Activated CD8-positive, alpha-beta T cell treated with anti-CD3 and anti-CD28 coated beads, Interleukin-2, amount 10 ng/mL, durations not matched to agents 7 days and 5 days (primary cell): Measurements from ENCODE around the gene ABCB9. TPM values are rescaled to one million over a fixed set of nuclear protein-coding genes. Genes with fewer than 3 reads are reported as not detected.
A peak's percentile ranks its signal among the peaks of the same experiment; 100 is the strongest.
"Not testable (repeated sequence)": the region's sequence is repeated elsewhere in the genome, so short reads cannot be mapped to it uniquely, and the experiment has no call there.

Source experiments
- ATAC-seq: fragments of 150-1000 bp; cut with Tn5 transposase; one replicate; pipeline ENCODE4 v1.10.0; 2021; ENCODE audit warnings: moderate library complexity
- CTCF ChIA-PET: fragments of 350-600 bp; sonication (Branson Sonifier 250); formaldehyde crosslinking; loops from one replicate; lab custom pipeline; 2021; ENCODE audit warnings: antibody characterized with exemption; lab: Charles Lee
- POLR2A ChIA-PET: fragments of 350-600 bp; sonication (Branson Sonifier 250); formaldehyde crosslinking; loops from one replicate; lab custom pipeline; 2021; ENCODE audit warnings: antibody characterized with exemption; lab: Charles Lee
- DNase-seq: peaks from one replicate; pipeline ENCODE4 v3.0.0-alpha.2; 2020
- H3K27ac Mint-ChIP-seq: one replicate; pipeline ENCODE4 v1.8.0; 2021; ENCODE audit warnings: mild to moderate bottlenecking, mixed read lengths
- H3K27me3 Mint-ChIP-seq: one replicate; pipeline ENCODE4 v1.8.0; 2021; ENCODE audit warnings: low read depth, mixed read lengths
- H3K36me3 Mint-ChIP-seq: one replicate; pipeline ENCODE4 v1.8.0; 2021; ENCODE audit warnings: low read depth, mixed read lengths
- H3K4me1 Mint-ChIP-seq: one replicate; pipeline ENCODE4 v1.8.0; 2021; ENCODE audit warnings: low read depth, mixed read lengths
- H3K4me3 Mint-ChIP-seq: one replicate; pipeline ENCODE4 v1.8.0; 2021; ENCODE audit warnings: mild to moderate bottlenecking, mixed read lengths
- H3K9me3 Mint-ChIP-seq: one replicate; pipeline ENCODE4 v1.8.0; 2022; ENCODE audit warnings: mixed read lengths; ENCODE audit not compliant: insufficient read depth
- total RNA-seq, 2 experiments: library from RNA; stranded (reverse); gene quantifications; one replicate each; pipeline ENCODE4 v1.2.3, GENCODE V29; 2021

ABCB9 gene
- total RNA-seq, 2 experiments from 2014 or later, result 5.9 to 6.0 TPM

DNA sequence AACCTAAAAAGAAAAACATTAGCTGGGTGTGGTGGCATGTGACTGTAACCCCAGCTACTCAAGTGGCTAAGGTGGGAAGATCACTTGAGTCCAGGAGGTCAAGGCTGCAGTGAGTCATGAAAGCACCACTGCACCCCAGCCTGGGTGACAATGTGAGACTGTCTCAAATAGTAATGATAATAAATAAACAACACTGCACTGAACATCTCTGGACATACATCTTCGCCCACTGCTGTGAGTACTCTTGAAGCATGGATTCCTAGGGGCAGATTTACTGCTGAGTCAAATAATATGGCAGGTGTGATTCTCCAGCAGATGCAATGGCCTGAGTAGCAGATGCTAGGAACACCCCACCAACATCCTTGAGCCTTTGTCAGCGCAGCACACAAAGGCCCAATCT is 23.6 kb downstream of the ABCB9 start:
- Mint-ChIP-seq H3K4me1 (peaks cover 37% of the 10 kb centered on the region), H3K9me3 (no peaks in the 10 kb centered on the region), H3K36me3 (no peaks in the 10 kb centered on the region)

DNA sequence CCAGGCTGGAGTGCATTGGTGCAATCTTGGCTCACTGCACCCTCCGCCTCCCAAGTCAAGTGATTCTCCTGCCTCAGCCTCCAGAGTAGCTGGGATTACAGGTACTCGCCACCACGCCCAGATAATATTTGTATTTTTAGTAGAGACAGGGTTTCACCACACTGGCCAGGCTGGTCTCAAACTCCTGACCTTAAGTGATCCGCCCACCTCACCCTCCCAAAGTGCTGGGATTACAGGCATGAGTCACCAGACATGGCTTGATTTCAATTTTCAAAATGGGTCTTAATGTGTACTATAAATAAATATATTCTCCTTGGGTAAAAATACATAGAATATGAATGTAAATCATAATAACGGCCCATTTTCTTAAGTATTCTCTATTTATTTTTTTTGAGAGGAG is 24.9 kb downstream of the ABCB9 start:
- peaks cover 24% of the 10 kb centered on the region for H3K4me1 Mint-ChIP-seq
- H3K9me3 Mint-ChIP-seq, DNase-seq, H3K36me3 Mint-ChIP-seq, H3K4me3 Mint-ChIP-seq, ATAC-seq, H3K27ac Mint-ChIP-seq, POLR2A ChIA-PET, H3K27me3 Mint-ChIP-seq: not testable (repeated sequence)
- CTCF ChIA-PET, result interaction anchor here (0.7 kb wide), 1 partner anchor 53 kb away, joined by 3 read pairs; no protein-coding TSS in a partner anchor

More for the DNA sequence above, 23.6 kb downstream of the ABCB9 start:
- DNase-seq (no peak), ATAC-seq (no peak)
- no peak overlapping the region for H3K4me3 Mint-ChIP-seq
- no peak overlapping the region for H3K27ac Mint-ChIP-seq
- H3K27me3 Mint-ChIP-seq, result no peaks in the 10 kb centered on the region
- CTCF ChIA-PET, result no interaction called here
- POLR2A ChIA-PET, result no interaction called here

GRCh38 chr12:122939125-122939524 is 27.1 kb downstream of the ABCB9 start:
- no peak for DNase-seq
- H3K36me3 Mint-ChIP-seq, result no peaks in the 10 kb centered on the region
- POLR2A ChIA-PET, result no interaction called here
- no peaks in the 10 kb centered on the region for H3K27me3 Mint-ChIP-seq
- ATAC-seq, result no peak
- H3K9me3 Mint-ChIP-seq, result no peaks in the 10 kb centered on the region
- no peak overlapping the region for H3K4me3 Mint-ChIP-seq
- no peak overlapping the region for H3K27ac Mint-ChIP-seq
- peaks cover 13% of the 10 kb centered on the region for H3K4me1 Mint-ChIP-seq
- CTCF ChIA-PET, result interaction anchor here (1.6 kb wide), 1 partner anchor 79 kb away, joined by 6 read pairs; no protein-coding TSS in a partner anchor

DNA sequence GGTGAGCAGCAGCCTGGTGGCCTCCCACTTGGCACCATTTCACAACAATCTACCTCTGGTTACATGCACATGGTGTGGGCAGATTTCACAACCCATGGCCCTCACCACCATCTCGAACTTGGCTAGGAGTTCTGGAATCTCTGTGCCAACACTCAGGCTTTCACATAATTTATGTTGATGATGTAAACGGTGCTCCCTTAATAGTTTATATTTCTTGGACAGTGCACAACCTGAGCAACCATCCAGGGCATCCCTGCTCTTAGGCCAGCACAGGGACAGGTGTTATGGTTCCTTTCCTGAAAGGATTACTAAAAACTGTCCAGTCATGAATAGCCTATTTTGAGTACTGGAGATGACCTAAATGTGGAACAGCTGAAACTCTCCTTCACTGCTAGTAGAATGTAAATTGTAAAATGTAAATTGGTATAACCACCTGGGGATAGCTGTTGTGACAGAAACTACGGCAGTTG is 28.6 kb downstream of the ABCB9 start:
- ChIA-PET POLR2A (no interaction called here), CTCF (interaction anchor here (1.4 to 1.6 kb wide), 2 partner anchors 47 to 77 kb away, joined by 3 to 6 read pairs; no protein-coding TSS in a partner anchor)
- no peak overlapping the region for H3K27ac Mint-ChIP-seq
- H3K27me3 Mint-ChIP-seq, result no peaks in the 10 kb centered on the region
- H3K36me3 Mint-ChIP-seq, result no peaks in the 10 kb centered on the region
- peaks cover 3% of the 10 kb centered on the region for H3K4me1 Mint-ChIP-seq
- no peak for DNase-seq
- no peaks in the 10 kb centered on the region for H3K9me3 Mint-ChIP-seq
- no peak for ATAC-seq
- no peak overlapping the region for H3K4me3 Mint-ChIP-seq

GRCh38 chr12:122935318-122935717 is 30.9 kb downstream of the ABCB9 start:
- DNase-seq (no peak), ATAC-seq (no peak)
- Mint-ChIP-seq H3K27ac (no peak overlapping the region), H3K9me3 (no peaks in the 10 kb centered on the region), H3K4me3 (no peak overlapping the region), H3K27me3 (no peaks in the 10 kb centered on the region), H3K36me3 (no peaks in the 10 kb centered on the region), H3K4me1 (no peaks in the 10 kb centered on the region)
- POLR2A ChIA-PET, result no interaction called here
- CTCF ChIA-PET, result no interaction called here

GRCh38 chr12:122934722-122935121 is 31.5 kb downstream of the ABCB9 start:
- H3K27me3 Mint-ChIP-seq, result no peaks in the 10 kb centered on the region
- no peaks in the 10 kb centered on the region for H3K4me1 Mint-ChIP-seq
- DNase-seq, result no peak
- CTCF ChIA-PET, result no interaction called here
- POLR2A ChIA-PET, result no interaction called here
- no peaks in the 10 kb centered on the region for H3K36me3 Mint-ChIP-seq
- ATAC-seq, result no peak
- no peaks in the 10 kb centered on the region for H3K9me3 Mint-ChIP-seq
- H3K4me3 Mint-ChIP-seq, result no peak overlapping the region
- no peak overlapping the region for H3K27ac Mint-ChIP-seq

- no peaks in the 10 kb centered on the region for H3K36me3 Mint-ChIP-seq
- POLR2A ChIA-PET, result no interaction called here
- CTCF ChIA-PET, result no interaction called here
- no peak for ATAC-seq
- peaks cover 13% of the 10 kb centered on the region for H3K4me1 Mint-ChIP-seq
- no peak overlapping the region for H3K4me3 Mint-ChIP-seq
- DNase-seq, result no peak
- no peaks in the 10 kb centered on the region for H3K27me3 Mint-ChIP-seq
- no peaks in the 10 kb centered on the region for H3K9me3 Mint-ChIP-seq
- no peak overlapping the region for H3K27ac Mint-ChIP-seq
Measured at GRCh38 chr12:122932207-122932606, 34.1 kb downstream of the ABCB9 start.

DNA sequence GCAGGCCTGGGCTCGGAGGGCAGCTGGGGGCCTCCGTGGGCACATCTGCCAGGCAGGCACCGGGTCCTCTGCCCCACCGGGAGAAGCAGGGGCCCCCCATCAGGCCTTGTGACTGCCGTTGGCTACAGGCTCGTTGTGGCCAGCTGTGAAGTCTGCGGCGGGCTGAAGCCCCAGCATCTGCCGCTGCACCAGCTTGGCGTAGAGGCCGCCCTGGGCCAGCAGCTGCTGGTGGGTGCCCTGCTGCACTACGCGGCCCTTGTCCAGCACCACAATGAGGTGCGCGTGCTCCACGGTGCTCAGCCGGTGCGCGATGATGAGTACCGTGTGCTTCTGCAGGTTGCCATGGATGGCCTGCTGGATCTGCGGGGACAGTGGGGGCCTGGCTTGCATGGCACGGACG is 36.5 kb downstream of the ABCB9 start:
- ChIA-PET CTCF (no interaction called here), POLR2A (no interaction called here)
- no peaks in the 10 kb centered on the region for H3K9me3 Mint-ChIP-seq
- ATAC-seq, result no peak
- no peaks in the 10 kb centered on the region for H3K27me3 Mint-ChIP-seq
- H3K27ac Mint-ChIP-seq, result no peak overlapping the region
- no peak for DNase-seq
- no peak overlapping the region for H3K4me3 Mint-ChIP-seq
- peaks cover 18% of the 10 kb centered on the region for H3K4me1 Mint-ChIP-seq
- H3K36me3 Mint-ChIP-seq, result no peaks in the 10 kb centered on the region

- ChIA-PET CTCF (no interaction called here), POLR2A (no interaction called here)
- Mint-ChIP-seq H3K27ac (no peak overlapping the region), H3K4me1 (peaks cover 20% of the 10 kb centered on the region), H3K9me3 (no peaks in the 10 kb centered on the region), H3K4me3 (no peak overlapping the region), H3K36me3 (no peaks in the 10 kb centered on the region), H3K27me3 (no peaks in the 10 kb centered on the region)
- no peak for DNase-seq
- ATAC-seq, result no peak
Measured at GRCh38 chr12:122929148-122929538, 37.1 kb downstream of the ABCB9 start.

GRCh38 chr12:122928404-122929147 is 37.7 kb downstream of the ABCB9 start:
- H3K36me3 Mint-ChIP-seq, result no peaks in the 10 kb centered on the region
- CTCF ChIA-PET, result no interaction called here
- peak overlapping the region; percentile 49 for H3K27ac Mint-ChIP-seq
- no peaks in the 10 kb centered on the region for H3K9me3 Mint-ChIP-seq
- POLR2A ChIA-PET, result no interaction called here
- peaks cover 20% of the 10 kb centered on the region for H3K4me1 Mint-ChIP-seq
- no peak for DNase-seq
- no peak overlapping the region for H3K4me3 Mint-ChIP-seq
- H3K27me3 Mint-ChIP-seq, result no peaks in the 10 kb centered on the region
- ATAC-seq, result no peak

GRCh38 chr12:122927756-122928403 is 38.4 kb downstream of the ABCB9 start:
- H3K27me3 Mint-ChIP-seq, result no peaks in the 10 kb centered on the region
- ChIA-PET CTCF (no interaction called here), POLR2A (no interaction called here)
- peak overlapping the region; percentile 50 for H3K27ac Mint-ChIP-seq
- no peak for DNase-seq
- peaks cover 20% of the 10 kb centered on the region for H3K4me1 Mint-ChIP-seq
- no peak for ATAC-seq
- no peaks in the 10 kb centered on the region for H3K9me3 Mint-ChIP-seq
- no peaks in the 10 kb centered on the region for H3K36me3 Mint-ChIP-seq
- H3K4me3 Mint-ChIP-seq, result no peak overlapping the region

- DNase-seq, result no peak
- CTCF ChIA-PET, result interaction anchor here (1.3 to 2.1 kb wide), 2 partner anchors 41 to 128 kb away, joined by 5 to 6 read pairs; no protein-coding TSS in a partner anchor
- ATAC-seq, result no peak
- Mint-ChIP-seq H3K27ac (no peak overlapping the region), H3K36me3 (no peaks in the 10 kb centered on the region), H3K27me3 (no peaks in the 10 kb centered on the region), H3K4me1 (peaks cover 12% of the 10 kb centered on the region), H3K4me3 (no peak overlapping the region), H3K9me3 (no peaks in the 10 kb centered on the region)
- POLR2A ChIA-PET, result no interaction called here
Measured at GRCh38 chr12:122921917-122922316, 44.3 kb downstream of the ABCB9 start.
